Osteocyte (in vitro differentiated cells): ENCODE measurements around the gene TSC22D1. TPM values are rescaled to one million over a fixed set of nuclear protein-coding genes. Genes with fewer than 3 reads are reported as not detected.
"Not testable (repeated sequence)": the region's sequence is repeated elsewhere in the genome, so short reads cannot be mapped to it uniquely, and the experiment has no call there.

Experiments used
- DNase-seq: peaks from one replicate; pipeline ENCODE4 v3.0.0; 2021; ENCODE audit warnings: mixed read lengths; ENCODE audit not compliant: unreplicated experiment; ENCODE audit errors: extremely low spot score
- H3K27ac Mint-ChIP-seq: one replicate; pipeline ENCODE4 v1.8.0; 2021; ENCODE audit warnings: mild to moderate bottlenecking, mixed read lengths; ENCODE audit not compliant: unreplicated experiment
- H3K27me3 Mint-ChIP-seq: one replicate; pipeline ENCODE4 v1.8.0; 2021; ENCODE audit warnings: mixed read lengths; ENCODE audit not compliant: unreplicated experiment
- H3K36me3 Mint-ChIP-seq: one replicate; pipeline ENCODE4 v1.8.0; 2021; ENCODE audit warnings: mixed read lengths; ENCODE audit not compliant: unreplicated experiment
- H3K4me1 Mint-ChIP-seq: one replicate; pipeline ENCODE4 v1.8.0; 2021; ENCODE audit warnings: mixed read lengths; ENCODE audit not compliant: unreplicated experiment
- H3K4me3 Mint-ChIP-seq: one replicate; pipeline ENCODE4 v1.8.0; 2021; ENCODE audit warnings: mild to moderate bottlenecking, moderate library complexity, mixed read lengths; ENCODE audit not compliant: unreplicated experiment
- H3K9me3 Mint-ChIP-seq: one replicate; pipeline ENCODE4 v1.8.0; 2021; ENCODE audit warnings: mixed read lengths; ENCODE audit not compliant: unreplicated experiment
- total RNA-seq: library from RNA; stranded (reverse); gene quantifications from 2 replicates; pipeline ENCODE4 v1.2.1, GENCODE V29; 2021
- TF ChIP-seq, protein P1 (sequence below): fragments of 200-600 bp; sonication (generic); IDR thresholded peaks from 2 replicates; pipeline ENCODE4 v1.5.0; 2021; ENCODE audit warnings: antibody characterized with exemption, mild to moderate bottlenecking, moderate library complexity

TSC22D1 gene
- total RNA-seq, 1 donor from 2014 or later = 118 TPM

DNA sequence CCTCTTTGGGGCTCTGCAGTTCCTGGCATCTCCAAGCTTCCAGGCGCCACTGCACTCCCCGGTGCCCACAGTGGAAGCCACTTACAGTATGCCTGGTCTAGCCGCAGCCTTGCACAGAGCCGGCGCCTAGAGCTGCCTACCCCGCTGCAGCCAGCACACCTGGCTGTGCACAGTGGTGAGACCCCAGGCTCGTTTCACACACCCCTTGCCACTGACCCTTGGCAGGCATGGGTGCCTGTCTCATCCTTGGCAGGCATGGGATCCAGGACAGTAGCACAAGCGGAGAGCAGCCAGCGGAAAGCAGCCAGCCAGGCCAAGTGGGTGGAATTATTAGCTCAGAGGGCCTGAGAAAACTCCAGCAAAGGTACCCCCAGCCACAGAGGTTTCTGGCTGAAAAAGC is 116.5 kb downstream of the TSC22D1 start:
- no peak overlapping the region for H3K27ac Mint-ChIP-seq
- no peaks in the 10 kb centered on the region for H3K9me3 Mint-ChIP-seq
- peaks cover 13% of the 10 kb centered on the region for H3K4me1 Mint-ChIP-seq
- H3K4me3 Mint-ChIP-seq = no peak overlapping the region
- DNase-seq = no peak
- H3K36me3 Mint-ChIP-seq = peaks cover 5% of the 10 kb centered on the region
- TF ChIP-seq, protein P1, sequence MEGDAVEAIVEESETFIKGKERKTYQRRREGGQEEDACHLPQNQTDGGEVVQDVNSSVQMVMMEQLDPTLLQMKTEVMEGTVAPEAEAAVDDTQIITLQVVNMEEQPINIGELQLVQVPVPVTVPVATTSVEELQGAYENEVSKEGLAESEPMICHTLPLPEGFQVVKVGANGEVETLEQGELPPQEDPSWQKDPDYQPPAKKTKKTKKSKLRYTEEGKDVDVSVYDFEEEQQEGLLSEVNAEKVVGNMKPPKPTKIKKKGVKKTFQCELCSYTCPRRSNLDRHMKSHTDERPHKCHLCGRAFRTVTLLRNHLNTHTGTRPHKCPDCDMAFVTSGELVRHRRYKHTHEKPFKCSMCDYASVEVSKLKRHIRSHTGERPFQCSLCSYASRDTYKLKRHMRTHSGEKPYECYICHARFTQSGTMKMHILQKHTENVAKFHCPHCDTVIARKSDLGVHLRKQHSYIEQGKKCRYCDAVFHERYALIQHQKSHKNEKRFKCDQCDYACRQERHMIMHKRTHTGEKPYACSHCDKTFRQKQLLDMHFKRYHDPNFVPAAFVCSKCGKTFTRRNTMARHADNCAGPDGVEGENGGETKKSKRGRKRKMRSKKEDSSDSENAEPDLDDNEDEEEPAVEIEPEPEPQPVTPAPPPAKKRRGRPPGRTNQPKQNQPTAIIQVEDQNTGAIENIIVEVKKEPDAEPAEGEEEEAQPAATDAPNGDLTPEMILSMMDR = no peak
- no peaks in the 10 kb centered on the region for H3K27me3 Mint-ChIP-seq

DNA sequence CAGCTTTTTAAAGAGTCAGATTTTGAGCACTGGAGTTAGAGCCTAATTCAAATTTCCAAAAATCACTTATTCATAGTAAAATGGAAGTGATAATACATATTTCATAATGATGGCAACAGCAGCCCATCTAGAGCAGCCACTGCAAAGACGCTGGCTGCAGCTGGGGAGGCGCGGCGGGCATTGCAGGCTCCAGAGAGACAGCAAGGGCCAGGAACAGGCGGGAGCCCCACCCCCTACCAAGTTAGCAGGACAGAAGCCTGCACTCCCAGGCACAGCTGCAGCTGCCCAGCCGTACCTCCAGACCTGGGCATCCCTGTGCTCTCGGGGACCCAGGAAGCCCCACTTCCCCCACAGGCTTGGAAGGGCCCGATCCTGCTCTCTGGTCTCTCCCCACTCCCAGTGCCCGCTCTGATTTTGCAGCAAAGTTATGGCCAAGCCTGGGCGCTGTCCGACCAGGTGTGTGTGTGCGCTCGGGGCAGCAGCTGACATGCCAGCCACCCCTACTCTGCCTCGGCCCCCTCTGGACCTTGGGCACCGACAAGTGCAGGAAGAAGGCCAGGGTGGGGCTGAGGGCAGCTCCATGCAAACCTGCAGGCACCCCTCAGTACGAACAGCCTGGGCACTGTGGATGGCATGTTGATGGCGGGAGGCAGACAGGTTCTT is 117.7 kb downstream of the TSC22D1 start:
- no peaks in the 10 kb centered on the region for H3K9me3 Mint-ChIP-seq
- TF ChIP-seq, protein P1 = no peak
- peaks cover 18% of the 10 kb centered on the region for H3K4me1 Mint-ChIP-seq
- no peak overlapping the region for H3K4me3 Mint-ChIP-seq
- DNase-seq = no peak
- H3K27me3 Mint-ChIP-seq = no peaks in the 10 kb centered on the region
- H3K27ac Mint-ChIP-seq = no peak overlapping the region
- H3K36me3 Mint-ChIP-seq = peaks cover 5% of the 10 kb centered on the region

DNA sequence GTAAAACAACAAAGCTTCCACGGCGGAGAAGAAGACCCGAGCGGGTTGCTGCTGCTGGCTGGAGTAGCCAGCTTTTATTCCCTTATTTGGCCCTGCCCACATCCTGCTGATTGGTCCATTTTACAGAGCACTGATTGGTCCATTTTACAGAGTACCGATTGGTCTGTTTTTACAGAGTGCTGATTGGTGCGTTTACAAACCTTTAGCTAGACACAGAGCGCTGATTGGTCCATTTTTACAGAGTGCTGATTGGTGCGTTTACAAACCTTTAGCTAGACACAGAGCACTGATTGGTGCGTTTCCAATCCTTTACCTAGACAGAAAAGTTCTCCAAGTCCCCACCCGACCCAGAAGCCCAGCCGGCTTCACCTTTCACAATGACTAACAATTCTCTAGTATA is 119.9 kb downstream of the TSC22D1 start:
- not testable (repeated sequence) for H3K36me3 Mint-ChIP-seq, DNase-seq, H3K9me3 Mint-ChIP-seq, H3K27ac Mint-ChIP-seq, H3K27me3 Mint-ChIP-seq, H3K4me3 Mint-ChIP-seq
- peaks cover 18% of the 10 kb centered on the region for H3K4me1 Mint-ChIP-seq

DNA sequence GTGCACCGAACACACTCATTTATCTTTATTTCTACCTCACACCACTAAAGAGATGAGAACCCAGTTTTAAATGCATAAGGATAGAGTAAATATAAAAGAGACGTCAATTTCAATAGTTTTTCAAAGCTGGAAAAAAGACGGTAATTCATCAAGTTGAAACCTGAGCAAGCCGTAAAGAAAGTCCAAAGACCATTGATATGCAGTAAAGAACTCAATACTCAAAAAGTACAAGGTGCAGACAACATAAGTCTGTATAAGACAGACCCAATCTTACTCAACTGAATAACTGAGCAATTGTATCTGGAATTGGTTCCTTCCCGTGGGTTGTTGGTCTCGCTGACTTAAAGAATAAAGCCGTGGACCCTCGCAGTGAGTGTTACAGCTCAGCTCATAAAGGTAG is 120.4 kb downstream of the TSC22D1 start:
- Mint-ChIP-seq H3K4me3 (no peak overlapping the region), H3K27me3 (no peaks in the 10 kb centered on the region), H3K27ac (no peak overlapping the region), H3K4me1 (peaks cover 18% of the 10 kb centered on the region), H3K9me3 (no peaks in the 10 kb centered on the region), H3K36me3 (peaks cover 7% of the 10 kb centered on the region)
- DNase-seq = no peak
- TF ChIP-seq, protein P1 = no peak

DNA sequence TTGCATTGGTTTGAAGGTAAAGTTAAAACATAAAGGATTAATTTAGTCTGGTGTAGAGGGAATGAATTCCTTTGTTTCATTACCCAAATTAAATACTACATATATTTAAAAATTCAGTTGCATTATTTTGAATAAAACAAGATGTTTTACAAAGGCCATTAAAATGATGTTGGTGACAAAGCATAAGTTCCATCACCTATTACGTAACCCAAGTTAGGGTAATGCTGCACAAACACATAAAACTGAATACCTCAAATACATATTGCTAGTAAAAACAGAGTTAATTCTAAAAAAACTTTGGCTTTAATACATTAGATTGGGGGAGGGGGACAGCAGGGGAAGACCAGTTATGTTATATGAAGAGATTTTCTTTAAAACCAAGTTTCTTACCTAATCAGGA is 122.2 kb downstream of the TSC22D1 start:
- Mint-ChIP-seq H3K9me3 (no peaks in the 10 kb centered on the region), H3K4me1 (peaks cover 18% of the 10 kb centered on the region), H3K36me3 (peaks cover 7% of the 10 kb centered on the region), H3K4me3 (no peak overlapping the region), H3K27ac (no peak overlapping the region), H3K27me3 (no peaks in the 10 kb centered on the region)
- DNase-seq = no peak
- TF ChIP-seq, protein P1 = no peak
